HG03439 (cell line): ENCODE data around the gene LRRC52.
A peak's percentile ranks its signal among the peaks of the same experiment; 100 is the strongest.
"Not testable (repeated sequence)": the region's sequence is repeated elsewhere in the genome, so short reads cannot be mapped to it uniquely, and the experiment has no call there.

Experiments
- ATAC-seq: cut with Tn5 transposase; IDR thresholded peaks from one replicate; pipeline ENCODE4 v1.9.1; 2021; ENCODE audit warnings: mild to moderate bottlenecking, moderate library complexity; ENCODE audit not compliant: unreplicated experiment

Gene LRRC52

DNA sequence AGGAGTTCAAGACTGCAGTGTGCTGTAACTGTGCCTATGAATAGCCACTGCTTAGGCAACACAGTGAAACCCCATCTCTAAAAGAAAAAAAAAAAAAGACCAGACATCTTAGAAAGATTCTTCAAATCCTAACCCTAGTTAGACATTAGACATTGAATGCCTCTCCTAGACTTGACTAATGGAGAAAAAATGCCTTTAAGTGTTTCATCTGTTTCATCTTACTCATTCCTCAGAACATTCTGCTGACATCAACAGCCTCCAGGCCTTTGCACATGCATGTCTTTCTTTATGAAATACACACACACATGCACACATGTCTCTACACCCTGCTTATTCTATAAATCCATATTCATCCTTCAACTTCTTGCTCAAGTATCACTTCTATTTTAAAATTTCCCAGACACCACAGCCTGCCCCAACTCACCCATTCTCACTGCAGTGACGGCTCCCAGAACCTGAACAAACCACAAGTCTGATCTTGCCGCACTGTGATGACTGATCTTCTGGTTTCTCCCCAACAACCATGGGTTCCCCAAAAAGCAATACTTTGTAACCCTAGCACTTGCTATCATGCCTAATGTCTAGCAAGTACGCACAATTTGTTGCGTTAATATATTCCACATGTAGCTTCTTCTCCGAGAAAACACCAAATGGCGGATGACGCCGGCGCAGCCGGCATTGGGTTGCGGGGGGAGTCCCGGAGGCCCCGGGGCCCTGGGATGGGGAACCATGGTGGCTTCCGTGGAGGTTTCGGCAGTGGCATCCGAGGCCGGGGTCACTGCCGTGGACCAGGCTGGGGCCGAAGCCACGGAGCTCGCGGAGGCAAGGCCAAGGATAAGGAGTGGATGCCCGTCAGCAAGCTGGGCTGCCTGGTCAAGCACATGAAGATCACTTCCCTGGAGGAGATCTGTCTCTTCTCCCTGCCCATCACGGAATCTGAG lies 37.4 kb downstream of the LRRC52 start:
- ATAC-seq: no peak

DNA sequence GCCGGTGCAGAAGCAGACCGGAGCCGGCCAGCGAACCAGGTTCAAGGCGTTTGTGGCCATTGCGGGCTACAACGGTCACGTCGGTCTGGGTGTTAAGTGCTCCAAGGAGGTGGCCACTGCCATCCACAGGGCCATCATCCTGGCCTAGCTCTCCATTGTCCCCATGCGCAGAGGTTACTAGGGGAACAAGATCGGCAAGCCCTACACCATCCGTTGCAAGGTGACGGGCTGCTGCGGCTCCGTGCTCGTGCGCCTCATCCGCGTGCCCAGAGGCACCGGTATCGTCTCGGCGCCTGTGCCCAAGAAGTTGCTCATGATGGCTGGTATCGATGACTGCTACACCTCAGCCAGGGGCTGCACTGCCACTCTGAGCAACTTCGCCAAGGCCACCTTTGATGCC lies 38.1 kb downstream of the LRRC52 start:
- ATAC-seq: no peak

- ATAC-seq: no peak
These were observed 42.6 kb downstream of the LRRC52 start for GRCh38 chr1:165586398-165586797.

- ATAC-seq: not testable (repeated sequence)
These were observed 47.6 kb downstream of the LRRC52 start for GRCh38 chr1:165591391-165591790.

DNA sequence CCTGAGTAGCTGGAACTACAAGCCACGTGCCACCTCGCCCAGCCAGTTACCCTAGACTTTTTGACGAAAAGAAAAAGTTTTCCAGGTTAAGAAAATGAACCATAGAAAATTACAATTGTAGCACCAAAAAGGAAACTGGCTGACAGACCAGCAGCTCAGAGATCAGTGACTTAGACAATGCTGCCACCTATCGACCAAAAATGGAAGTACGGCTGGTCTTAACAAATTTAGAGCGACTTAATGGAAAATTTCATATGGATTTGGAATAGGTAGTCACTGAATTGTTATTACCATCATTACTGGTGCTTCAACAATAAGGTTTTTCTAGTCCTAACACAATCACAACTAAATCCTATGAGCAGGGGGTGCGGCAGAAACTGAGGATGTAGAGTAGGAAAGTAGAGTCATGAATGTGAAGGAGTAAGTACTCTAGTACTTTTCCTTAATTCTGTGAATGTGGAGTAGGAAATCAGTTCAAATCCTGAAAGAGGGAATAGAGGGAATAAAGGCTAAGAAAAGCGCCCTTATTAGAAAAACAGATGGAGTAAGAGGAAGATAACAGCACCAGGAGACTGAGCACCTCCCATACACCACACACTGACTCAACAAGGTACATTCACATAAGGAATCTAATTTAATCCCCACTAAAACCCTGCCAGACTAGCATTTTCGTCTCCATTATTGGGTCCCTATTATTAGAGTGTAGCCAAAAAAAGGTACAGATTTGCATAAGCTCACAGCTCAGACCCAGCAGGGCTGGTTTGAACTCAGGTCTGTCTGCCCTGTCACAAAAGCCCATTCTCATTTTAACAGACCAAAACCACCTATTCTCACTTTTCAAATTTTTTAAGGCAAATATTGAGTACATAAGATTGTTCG lies 49.4 kb downstream of the LRRC52 start:
- no peak for ATAC-seq

DNA sequence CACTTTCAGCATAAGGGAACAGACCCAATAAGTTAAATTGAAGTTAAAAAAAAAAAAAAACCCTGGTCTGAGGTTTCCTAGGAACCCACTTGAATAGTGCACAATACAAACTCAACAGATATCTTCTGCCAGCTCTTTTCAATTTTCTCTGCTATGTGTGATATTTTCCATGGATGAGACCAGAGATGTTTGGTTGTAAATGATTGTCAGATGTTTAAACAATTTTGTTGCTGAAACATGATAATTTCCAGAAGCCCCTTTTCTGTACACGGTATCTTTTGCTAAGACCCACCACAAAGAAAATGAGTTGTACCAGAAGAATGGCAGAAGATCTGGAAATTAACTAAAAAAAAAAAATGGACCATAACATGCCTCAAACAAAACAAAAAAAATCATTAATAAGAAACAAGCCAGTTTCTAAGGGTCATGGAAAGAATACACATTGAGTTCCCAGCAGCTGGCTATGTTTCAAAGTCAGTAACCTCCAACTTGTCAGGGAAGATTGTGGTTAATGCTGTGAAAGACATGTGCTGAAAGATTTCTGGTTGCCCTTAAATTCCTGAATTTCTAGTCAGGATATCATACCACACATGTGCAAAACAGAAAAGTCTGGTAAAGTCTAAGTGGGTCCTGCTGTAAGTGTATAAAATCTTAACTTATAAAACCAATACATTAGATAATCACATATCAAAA lies 51.6 kb downstream of the LRRC52 start:
- no peak for ATAC-seq

- peak; percentile 99 for ATAC-seq
These were observed 54.3 kb downstream of the LRRC52 start for GRCh38 chr1:165597883-165598675.

DNA sequence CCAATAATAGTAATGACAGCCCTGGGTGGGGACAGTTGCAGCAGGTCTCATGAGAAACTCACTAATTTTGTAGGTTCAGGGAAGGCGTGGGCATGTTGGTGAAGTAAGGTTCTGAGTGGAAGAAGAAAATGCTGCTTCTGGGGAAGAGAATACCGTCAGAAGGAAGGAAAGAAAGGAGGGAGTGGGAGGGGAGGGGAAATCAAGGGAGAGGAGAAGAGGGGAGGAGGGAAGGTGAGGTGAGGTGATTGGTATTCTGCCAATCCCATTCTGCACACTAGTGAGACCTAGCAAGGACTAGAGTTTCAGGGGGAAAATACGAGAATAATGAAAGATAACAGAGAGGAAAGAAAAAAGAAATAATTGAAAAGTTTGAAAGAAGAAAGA lies 54.9 kb downstream of the LRRC52 start:
- ATAC-seq: no peak

DNA sequence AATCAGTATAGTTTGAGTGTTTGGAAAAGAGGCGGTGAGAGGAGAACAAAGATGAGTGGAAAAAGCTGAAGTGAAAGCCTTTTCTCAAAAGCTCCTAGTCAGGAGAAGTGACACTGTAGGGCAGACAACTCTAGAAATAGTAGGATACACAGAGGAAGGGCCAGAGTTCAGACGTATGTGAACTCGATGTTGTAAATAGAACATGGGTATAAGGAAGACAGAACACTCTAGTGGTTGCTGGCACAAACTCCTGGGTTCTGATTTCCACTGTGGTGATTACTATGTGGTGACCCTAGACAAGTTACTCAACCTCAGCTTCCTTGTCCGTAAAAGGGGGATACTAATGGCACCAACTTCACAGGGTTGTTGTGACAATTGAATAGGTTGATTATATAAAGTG lies 57.0 kb downstream of the LRRC52 start:
- ATAC-seq: no peak

- no peak for ATAC-seq
These were observed 60.0 kb downstream of the LRRC52 start for GRCh38 chr1:165603810-165604209.

DNA sequence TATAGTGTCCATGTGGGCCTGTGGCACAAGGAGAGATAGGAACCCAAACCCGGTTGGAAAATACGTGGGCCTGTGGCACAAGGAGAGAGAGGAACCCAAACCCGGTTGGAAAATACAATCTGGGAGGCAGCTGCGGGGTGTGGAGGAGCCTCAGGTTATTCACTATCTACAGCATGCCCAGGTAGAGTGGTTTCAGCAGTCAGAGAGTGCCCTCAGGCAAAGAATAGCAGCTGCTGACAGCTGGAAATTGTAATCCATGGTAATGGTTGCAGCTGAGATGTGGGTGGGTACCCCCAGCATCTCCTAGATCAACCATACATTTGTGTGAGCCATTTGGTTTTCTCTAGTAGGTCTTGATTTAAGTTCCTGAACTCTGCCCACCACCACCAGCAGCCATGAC lies 61.4 kb downstream of the LRRC52 start:
- no peak for ATAC-seq

GRCh38 chr1:165606676-165607075 lies 62.9 kb downstream of the LRRC52 start:
- not testable (repeated sequence) for ATAC-seq

- ATAC-seq: no peak
These were observed 67.1 kb downstream of the LRRC52 start for GRCh38 chr1:165610866-165611265.

- no peak for ATAC-seq
These were observed 68.3 kb downstream of the LRRC52 start for GRCh38 chr1:165612062-165612461.
